CD4-positive, alpha-beta T cell (primary cell): ENCODE data around the gene RER1. TPM values are rescaled to one million over a fixed set of nuclear protein-coding genes. Genes with fewer than 3 reads are reported as not detected.
A peak's percentile ranks its signal among the peaks of the same experiment; 100 is the strongest.

Experiments used
- ATAC-seq: fragments of 200-7000 bp; cut with Tn5 transposase; one replicate; pipeline ENCODE4 v1.10.0; 2022; ENCODE audit warnings: mild to moderate bottlenecking; ENCODE audit not compliant: poor library complexity
- CTCF ChIA-PET: fragments of 350-600 bp; sonication (Branson Sonifier 250); formaldehyde crosslinking; loops from one replicate; lab custom pipeline; 2021; ENCODE audit warnings: antibody characterized with exemption, inconsistent platforms; lab: Charles Lee
- POLR2A ChIA-PET: fragments of 350-600 bp; sonication (Branson Sonifier 250); formaldehyde crosslinking; loops from one replicate; lab custom pipeline; 2021; ENCODE audit warnings: antibody characterized with exemption, inconsistent platforms; lab: Charles Lee
- DNase-seq, 14 experiments: peaks; one replicate each; pipeline ENCODE4 v3.0.0-alpha.2; 2013 to 2020; ENCODE audit warnings: mixed read lengths in 2 of 14
- H3K27ac ChIP-seq, 2 donors: one replicate each; pipeline versions ENCODE4 v1.5.1 to v1.7.0; 2013; ENCODE audit warnings: low read length in 2 of 2, low read depth in 1 of 2, mild to moderate bottlenecking in 1 of 2
- H3K27me3 ChIP-seq, 2 experiments: 1 replicate in 1 of 2; 2 replicates in 1 of 2; pipeline versions ENCODE4 v1.6.1 to v1.7.0; 2013; ENCODE audit warnings: low read length in 2 of 2, control low read depth in 1 of 2, mild to moderate bottlenecking in 1 of 2, moderate library complexity in 1 of 2; ENCODE audit not compliant: insufficient read depth in 2 of 2, control insufficient read depth in 1 of 2
- H3K36me3 ChIP-seq: one replicate; pipeline ENCODE4 v1.6.1; 2013; ENCODE audit warnings: low read length, control low read depth; ENCODE audit not compliant: insufficient read depth
- H3K4me1 ChIP-seq: one replicate; pipeline ENCODE4 v1.6.1; 2013; ENCODE audit warnings: low read length, control low read depth; ENCODE audit not compliant: insufficient read depth
- H3K4me3 ChIP-seq: one replicate; pipeline ENCODE4 v1.5.1; 2013; ENCODE audit warnings: mild to moderate bottlenecking, low read length, moderate library complexity
- H3K9me3 ChIP-seq, 2 experiments: 1 replicate in 1 of 2; 2 replicates in 1 of 2; pipeline versions ENCODE4 v1.6.1 to v1.7.0; 2013; ENCODE audit warnings: low read length in 2 of 2, mild to moderate bottlenecking in 2 of 2, control low read depth in 1 of 2, moderate library complexity in 1 of 2; ENCODE audit not compliant: control insufficient read depth in 1 of 2, insufficient read depth in 1 of 2
- H3K27ac Mint-ChIP-seq: one replicate; pipeline ENCODE4 v1.8.0; 2020; ENCODE audit warnings: mixed read lengths
- H3K27me3 Mint-ChIP-seq: one replicate; pipeline ENCODE4 v1.8.0; 2021; ENCODE audit warnings: mixed read lengths
- H3K36me3 Mint-ChIP-seq: one replicate; pipeline ENCODE4 v1.8.0; 2021; ENCODE audit warnings: low read depth, mixed read lengths
- H3K4me1 Mint-ChIP-seq: one replicate; pipeline ENCODE4 v1.8.0; 2021; ENCODE audit warnings: low read depth, mixed read lengths
- H3K4me3 Mint-ChIP-seq: one replicate; pipeline ENCODE4 v1.8.0; 2020; ENCODE audit warnings: mild to moderate bottlenecking, mixed read lengths
- H3K9me3 Mint-ChIP-seq: one replicate; pipeline ENCODE4 v1.8.0; 2020; ENCODE audit warnings: mixed read lengths
- CTCF ChIP-seq: fragments of 200-600 bp; IDR thresholded peaks from one replicate; pipeline ENCODE4 v1.8.0; 2022; ENCODE audit warnings: antibody characterized with exemption, mild to moderate bottlenecking
- intact Hi-C, 2 experiments: fragments of 100-400 bp; cut with DNase I in 1 of 2; cut with micrococcal nuclease in 1 of 2; formaldehyde crosslinking; loops; one replicate each; pipeline versions ENCODE4 v1.15.1 to v1.9.0; 2023 to 2025; cut with DNase I, micrococcal nuclease
- total RNA-seq, 174 experiments: library from RNA in 2 of 174; stranded (reverse) in 2 of 174; gene quantifications; one replicate each; pipeline ENCODE4 v1.2.3 and lab custom pipeline; 2021 to 2026

The RER1 gene
- total RNA-seq, 2 experiments from 2014 or later = 57.9 to 60.7 TPM

DNA sequence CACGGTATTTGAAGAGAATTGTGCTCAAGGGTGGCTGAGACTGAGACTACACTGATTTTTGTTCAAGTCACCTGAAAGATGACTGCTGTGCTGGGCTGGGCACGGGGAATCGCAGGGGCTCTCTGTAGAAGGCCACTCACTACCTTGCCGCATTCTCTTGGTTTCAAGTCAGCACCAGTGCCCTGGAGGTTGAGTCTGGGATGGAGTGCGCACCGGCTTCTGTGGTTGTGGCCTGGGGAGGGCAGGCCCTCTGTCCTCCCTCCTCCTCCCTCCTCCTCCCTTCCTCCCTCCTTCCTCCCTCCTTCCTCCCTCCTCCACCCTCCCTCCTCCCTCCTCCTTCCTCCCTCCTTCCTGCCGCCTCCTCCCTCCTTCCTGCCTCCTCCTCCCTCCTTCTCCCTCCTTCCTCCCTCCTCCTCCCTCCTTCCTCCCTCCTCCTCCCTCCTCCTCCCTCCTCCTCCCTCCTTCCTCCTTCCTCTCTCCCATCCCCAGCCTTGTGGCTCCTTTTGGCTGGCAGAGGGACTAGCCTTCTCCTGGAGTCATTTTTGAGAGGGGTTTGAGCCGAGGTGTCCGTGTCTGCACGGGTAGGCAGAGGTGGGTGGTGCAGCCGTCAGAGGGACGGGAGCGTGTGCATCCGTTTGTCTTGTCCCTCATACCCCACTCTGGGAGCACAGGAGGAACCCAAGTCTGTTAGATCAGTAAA, 9.5 kb downstream of the RER1 start:
- Histone ChIP-seq H3K4me3 (no peak overlapping the region), H3K9me3 (peaks cover 0 to 8% of the 10 kb centered on the region in 2 experiments), H3K4me1 (peaks cover 6% of the 10 kb centered on the region), H3K27ac (peak overlapping the region in 1 of 2 donors; percentile 21), H3K27me3 (no peaks in the 10 kb centered on the region), H3K36me3 (peaks cover 95% of the 10 kb centered on the region)
- Mint-ChIP-seq H3K27me3 (no peaks in the 10 kb centered on the region), H3K9me3 (no peaks in the 10 kb centered on the region), H3K36me3 (peaks cover 84% of the 10 kb centered on the region), H3K27ac (peak overlapping the region; percentile 24), H3K4me1 (peaks cover 6% of the 10 kb centered on the region), H3K4me3 (peak overlapping the region; percentile 20)
- intact Hi-C loops = no loop called here
- POLR2A ChIA-PET = interaction anchor here (0.6 kb wide), 1 partner anchor 10 kb away, joined by 3 read pairs; the partner anchor contains the start of genes MORN1 and RER1
- CTCF ChIA-PET = no interaction called here
- TF ChIP-seq CTCF = no peak
- no peak for DNase-seq
- no peak for ATAC-seq

GRCh38 chr1:2402420-2402819, 10.8 kb downstream of the RER1 start:
- intact Hi-C loops = no loop called here
- no peak for ATAC-seq
- H3K27me3 Mint-ChIP-seq = no peaks in the 10 kb centered on the region
- no peak overlapping the region for H3K4me3 ChIP-seq
- no peak overlapping the region for H3K27ac Mint-ChIP-seq
- H3K4me1 Mint-ChIP-seq = peaks cover 6% of the 10 kb centered on the region
- ChIA-PET CTCF (no interaction called here), POLR2A (no interaction called here)
- H3K36me3 Mint-ChIP-seq = peaks cover 77% of the 10 kb centered on the region
- no peaks in the 10 kb centered on the region for H3K27me3 ChIP-seq
- no peak for DNase-seq
- no peak overlapping the region for H3K27ac ChIP-seq
- H3K4me3 Mint-ChIP-seq = no peak overlapping the region
- H3K9me3 Mint-ChIP-seq = no peaks in the 10 kb centered on the region
- no peak for TF ChIP-seq CTCF
- H3K9me3 ChIP-seq = peaks cover 0 to 8% of the 10 kb centered on the region in 2 experiments
- H3K36me3 ChIP-seq = peaks cover 93% of the 10 kb centered on the region
- H3K4me1 ChIP-seq = peaks cover 6% of the 10 kb centered on the region

DNA sequence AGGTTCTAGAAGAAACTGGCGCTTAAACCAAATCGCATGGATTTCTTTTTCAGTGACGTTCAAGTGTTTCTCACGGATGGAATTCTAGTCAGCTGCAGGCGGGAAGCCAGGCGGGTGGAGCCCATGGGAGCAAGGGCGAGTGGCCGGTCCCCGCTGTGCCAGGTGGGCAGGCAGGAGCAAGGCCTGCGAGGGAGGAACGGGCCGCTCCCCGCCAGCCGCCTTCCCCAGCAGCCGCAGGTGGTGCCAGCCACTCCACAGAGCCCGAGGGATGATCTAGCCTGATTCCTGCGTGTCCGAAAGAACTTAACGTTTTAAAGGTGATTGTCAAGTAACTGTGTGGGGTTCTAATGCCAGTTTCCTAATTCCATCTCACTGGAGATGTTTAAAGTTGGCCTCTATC, 11.6 kb downstream of the RER1 start:
- CTCF ChIA-PET = no interaction called here

More for the DNA sequence above, 11.6 kb downstream of the RER1 start:
- ATAC-seq = no peak
- no peak overlapping the region for H3K27ac Mint-ChIP-seq
- intact Hi-C loops = no loop called here
- H3K36me3 Mint-ChIP-seq = peaks cover 79% of the 10 kb centered on the region
- no peak for TF ChIP-seq CTCF
- peaks cover 90% of the 10 kb centered on the region for H3K36me3 ChIP-seq
- H3K4me1 ChIP-seq = peaks cover 6% of the 10 kb centered on the region
- no peaks in the 10 kb centered on the region for H3K27me3 ChIP-seq
- no peak for DNase-seq
- peaks cover 6% of the 10 kb centered on the region for H3K4me1 Mint-ChIP-seq
- POLR2A ChIA-PET = no interaction called here
- no peak overlapping the region for H3K27ac ChIP-seq
- no peaks in the 10 kb centered on the region for H3K27me3 Mint-ChIP-seq
- H3K9me3 ChIP-seq = peaks cover 0 to 8% of the 10 kb centered on the region in 2 experiments
- H3K4me3 ChIP-seq = no peak overlapping the region
- H3K4me3 Mint-ChIP-seq = no peak overlapping the region
- H3K9me3 Mint-ChIP-seq = no peaks in the 10 kb centered on the region
